Anterior cingulate cortex (tissue), 58 donors: Measurements from ENCODE around the gene ANKH.
"Not testable (repeated sequence)": the region's sequence is repeated elsewhere in the genome, so short reads cannot be mapped to it uniquely, and the experiment has no call there.

Experiments
- DNase-seq, 58 donors: peaks; one replicate each; lab custom pipeline; 2025; lab: John Stamatoyannopoulos, UW

Gene ANKH

GRCh38 chr5:14859980-14860379 lies 11.6 kb downstream of the ANKH start:
- peak in 4 of 58 donors; percentile 5 to 35 (median 14) for DNase-seq

DNA sequence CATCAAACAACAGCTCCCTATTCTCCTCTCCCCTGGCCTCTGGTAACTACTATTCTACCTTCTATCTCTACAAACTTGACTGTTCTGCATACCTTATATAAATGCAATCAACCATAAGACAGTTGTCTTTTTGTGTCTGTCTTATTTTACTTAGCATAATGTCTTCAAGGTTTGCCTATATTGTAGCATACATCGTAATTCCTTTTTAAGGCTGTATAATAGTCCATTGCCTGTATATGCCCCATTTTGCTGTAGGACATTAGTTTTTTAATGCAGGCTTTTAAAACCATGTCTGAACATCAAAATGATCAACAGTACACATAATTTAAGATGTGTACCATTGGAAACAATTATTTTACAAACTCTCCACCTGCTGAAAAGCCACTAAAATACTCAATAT lies 12.4 kb downstream of the ANKH start:
- no peak for DNase-seq

DNA sequence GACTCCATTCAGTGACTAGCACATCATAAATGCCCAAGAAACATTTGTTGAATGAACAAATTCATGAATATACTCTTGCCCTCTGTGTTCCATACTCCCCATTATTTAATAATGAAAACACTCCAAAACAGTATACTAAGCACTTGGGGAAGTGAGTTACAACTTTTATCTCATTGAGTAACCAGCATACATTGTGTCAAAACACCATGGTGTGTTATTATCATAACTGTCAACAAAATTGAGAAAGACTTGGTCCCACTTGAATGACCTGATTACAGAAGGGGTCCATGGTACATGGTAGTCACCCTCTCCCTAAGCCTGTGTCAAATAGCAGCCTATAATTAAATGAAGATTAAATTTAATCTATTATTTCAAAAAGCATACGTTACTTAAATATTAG lies 16.2 kb downstream of the ANKH start:
- no peak for DNase-seq

- no peak for DNase-seq
These were observed 16.8 kb downstream of the ANKH start for GRCh38 chr5:14854799-14855198.

DNA sequence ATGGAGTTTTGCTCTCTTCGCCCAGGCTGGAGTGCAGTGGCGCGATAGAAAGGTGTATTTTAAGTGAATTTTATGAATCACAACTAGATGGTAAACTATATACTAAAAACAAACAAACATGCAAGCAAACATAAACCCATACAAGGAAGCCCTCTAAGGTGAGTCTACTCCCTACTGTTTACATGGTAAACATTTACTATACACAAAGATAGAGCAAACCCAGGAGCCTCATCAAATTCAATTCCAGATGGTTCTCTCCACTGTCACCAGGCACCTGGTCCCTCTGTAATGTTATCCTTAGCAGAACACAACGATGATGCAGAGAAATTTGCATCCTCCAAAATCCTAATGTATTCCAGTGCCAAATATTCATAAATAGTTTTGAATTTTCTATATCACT lies 17.9 kb downstream of the ANKH start:
- no peak for DNase-seq

DNA sequence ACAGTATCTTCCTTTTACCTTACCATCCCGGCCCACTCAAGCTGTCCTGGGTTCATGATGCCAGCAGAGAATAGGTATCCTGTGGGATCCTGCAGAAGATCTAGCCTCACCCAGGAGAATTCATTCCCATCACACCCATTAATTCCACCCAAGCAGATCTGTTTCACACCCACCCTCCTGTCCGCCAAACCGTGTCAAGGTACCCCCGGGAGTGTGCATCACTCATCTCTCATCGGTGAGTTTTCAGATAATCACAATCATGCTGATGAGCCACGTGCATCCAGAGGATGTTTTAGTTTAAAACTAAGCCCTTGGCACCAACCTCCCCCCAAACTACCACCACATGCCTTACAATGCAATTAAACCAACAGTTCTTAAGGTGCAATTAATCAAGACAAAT lies 18.8 kb downstream of the ANKH start:
- no peak for DNase-seq

- DNase-seq = no peak
These were observed 19.5 kb downstream of the ANKH start for GRCh38 chr5:14851999-14852526.

DNA sequence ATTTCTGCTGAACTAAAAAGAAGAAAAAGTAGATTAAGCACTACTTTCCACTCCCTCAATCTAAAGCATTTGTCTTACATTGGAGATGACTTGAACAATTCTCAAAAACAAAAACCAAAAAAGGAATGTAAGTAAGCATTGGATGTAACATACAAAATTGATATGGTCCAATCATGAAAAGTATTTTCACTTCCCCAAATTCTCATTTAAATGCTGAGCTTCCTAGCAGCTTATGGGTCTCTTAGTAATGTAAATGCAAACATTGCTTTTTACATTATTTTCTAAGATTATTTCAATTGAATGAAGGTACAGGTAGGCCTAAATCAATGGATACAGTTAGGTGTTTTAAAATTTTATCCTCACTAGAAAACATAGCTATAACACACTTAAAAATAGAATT lies 20.0 kb downstream of the ANKH start:
- no peak for DNase-seq

DNA sequence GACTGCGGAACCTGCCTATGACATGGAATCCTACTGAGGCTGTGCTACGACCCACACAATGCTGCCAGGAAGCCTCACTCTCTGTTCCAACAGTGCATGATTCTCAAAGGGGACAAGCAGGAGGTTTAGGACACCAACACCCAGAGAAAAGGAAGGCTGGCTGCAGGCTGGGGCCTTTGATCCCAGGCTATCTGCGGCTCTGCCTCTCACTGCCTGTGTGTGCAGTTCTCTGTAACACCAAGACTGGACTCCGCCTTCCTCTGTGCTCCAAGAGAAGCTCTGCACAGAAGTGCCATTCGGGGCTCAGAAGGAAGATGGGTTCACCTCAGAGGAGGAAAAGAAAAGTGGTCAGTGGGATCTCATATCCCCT lies 20.5 kb downstream of the ANKH start:
- DNase-seq = no peak

DNA sequence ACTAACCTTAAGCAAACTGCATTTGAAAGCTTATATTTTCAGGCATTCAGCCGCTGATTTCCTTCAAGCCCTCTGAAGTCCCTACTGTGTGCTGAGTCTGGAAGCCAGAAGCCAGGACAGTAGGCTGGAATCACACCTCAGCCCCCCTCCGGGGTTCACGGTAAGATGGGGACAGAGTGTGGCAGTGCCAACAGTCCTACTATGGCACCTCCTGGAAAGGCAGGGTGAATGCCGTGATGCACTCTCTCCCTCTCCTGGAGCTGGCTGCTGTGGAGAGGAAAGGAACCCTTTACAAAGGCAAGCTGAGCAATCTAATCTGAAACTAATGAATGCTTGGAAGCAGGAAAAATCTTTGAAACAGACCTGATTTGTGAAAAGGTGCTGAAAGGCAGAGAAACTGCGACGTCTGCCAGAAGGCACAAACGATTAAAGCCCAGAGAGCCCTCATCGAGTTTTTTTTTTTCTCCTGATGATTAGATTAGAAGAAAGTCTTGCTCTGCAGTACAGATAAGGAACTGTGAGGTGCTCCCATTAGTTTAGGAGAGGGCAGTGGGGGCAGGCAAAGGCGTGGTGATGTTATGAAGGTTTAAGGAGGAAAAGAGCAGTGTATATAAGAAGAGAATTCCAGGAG lies 21.0 kb downstream of the ANKH start:
- no peak for DNase-seq

DNA sequence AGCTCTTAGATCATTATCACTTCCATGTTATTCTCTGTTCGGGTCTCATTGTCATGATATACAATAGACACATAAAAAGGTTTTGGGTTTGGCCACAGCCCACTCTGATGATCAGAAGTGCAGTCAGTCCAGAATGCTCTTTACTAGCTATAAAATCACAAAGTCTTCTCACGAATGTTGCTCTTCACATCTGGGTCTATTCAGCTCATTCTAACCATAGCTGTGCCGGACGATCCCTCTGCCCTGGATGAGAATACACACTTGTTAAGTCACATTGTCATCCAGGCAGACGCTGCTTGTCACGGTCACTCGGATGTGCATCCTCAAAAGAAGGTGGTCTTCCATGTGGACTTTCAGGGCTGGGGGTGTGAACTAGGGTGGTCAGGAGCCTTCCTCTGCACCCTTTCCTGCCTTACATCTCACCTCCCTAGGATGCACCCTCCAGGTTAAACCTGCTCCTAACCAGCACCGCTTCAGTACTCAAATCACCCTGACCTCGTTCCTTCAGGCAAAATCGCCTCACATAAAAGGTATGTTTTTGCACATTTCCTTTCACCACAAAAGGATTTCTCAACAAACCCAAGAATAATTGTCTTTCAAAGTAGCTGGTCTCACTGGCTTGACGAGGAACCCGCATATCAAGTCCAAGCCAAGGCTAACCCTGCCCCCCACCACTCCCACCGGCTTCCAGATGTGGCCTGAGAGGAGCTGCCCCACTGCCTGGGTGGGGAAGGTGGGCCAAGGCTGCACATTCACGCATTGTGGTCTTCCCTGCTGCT lies 21.9 kb downstream of the ANKH start:
- no peak for DNase-seq

DNA sequence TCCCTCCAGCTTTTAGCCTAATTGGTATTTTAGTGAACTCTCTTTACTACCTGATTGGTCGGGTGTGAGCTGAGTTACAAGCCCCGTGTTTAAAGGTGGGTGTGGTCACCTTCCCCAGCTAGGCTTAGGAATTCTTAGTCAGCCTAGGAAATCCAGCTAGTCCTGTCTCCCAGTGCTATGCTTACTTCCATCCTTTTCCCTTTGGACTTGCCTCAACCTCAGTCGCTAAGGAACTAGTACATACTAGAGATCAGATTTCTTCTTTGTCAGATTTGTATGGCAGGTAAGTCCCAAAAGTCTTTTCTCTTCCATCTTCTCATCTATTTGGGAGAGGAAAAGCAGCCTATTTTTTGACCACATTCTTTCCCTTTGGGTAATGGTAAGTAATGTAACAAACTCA lies 22.6 kb downstream of the ANKH start:
- not testable (repeated sequence) for DNase-seq

GRCh38 chr5:14848385-14848784 lies 23.2 kb downstream of the ANKH start:
- no peak for DNase-seq

GRCh38 chr5:14847471-14847870 lies 24.1 kb downstream of the ANKH start:
- DNase-seq = no peak

DNA sequence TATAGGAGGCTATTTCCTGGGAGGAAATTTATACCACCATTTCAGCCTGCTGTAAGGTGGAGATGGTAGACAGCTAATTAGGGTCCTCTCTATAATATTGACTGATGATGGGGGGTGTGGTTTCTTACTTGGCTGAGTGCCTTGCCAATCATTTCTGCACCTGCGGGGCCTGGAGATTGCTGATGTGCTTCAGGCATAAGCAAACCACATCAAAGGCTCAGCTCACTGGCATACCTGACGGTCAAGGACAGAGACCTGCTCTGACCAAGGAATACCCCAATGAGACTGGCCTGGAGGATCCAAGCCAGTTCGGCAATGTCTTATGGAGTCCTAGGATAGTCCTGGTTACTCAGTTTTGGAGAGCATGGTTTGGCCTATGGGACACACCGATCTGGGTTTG lies 29.5 kb downstream of the ANKH start:
- no peak for DNase-seq

DNA sequence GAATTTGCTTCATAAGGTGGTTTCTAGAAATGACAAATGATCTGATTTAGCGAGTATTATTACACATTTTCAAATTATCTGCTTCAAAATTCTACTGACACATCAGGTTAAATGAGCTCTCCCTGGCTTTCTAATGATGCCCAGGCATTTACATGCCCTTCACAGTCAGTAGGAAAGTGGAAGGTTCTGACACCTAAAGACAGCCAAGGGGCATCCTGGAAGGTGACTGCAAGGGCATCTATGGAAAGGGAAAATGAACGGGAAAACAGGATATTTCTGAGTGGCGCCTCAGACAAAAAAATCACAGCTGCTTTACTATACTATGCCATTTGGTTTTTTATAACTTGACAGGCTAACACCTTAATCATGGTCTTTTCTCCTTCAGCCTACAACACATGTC lies 31.0 kb downstream of the ANKH start:
- no peak for DNase-seq

- DNase-seq = no peak
These were observed 32.9 kb downstream of the ANKH start for GRCh38 chr5:14838396-14839319.

- DNase-seq = not testable (repeated sequence)
These were observed 34.0 kb downstream of the ANKH start for GRCh38 chr5:14837423-14838122.

- DNase-seq = no peak
These were observed 36.7 kb downstream of the ANKH start for GRCh38 chr5:14834584-14835550.
